ENCODE data around the gene TTBK1. TPM values are rescaled to one million over a fixed set of nuclear protein-coding genes. Genes with fewer than 3 reads are reported as not detected.
"Not testable (repeated sequence)": the region's sequence is repeated elsewhere in the genome, so short reads cannot be mapped to it uniquely, and the experiment has no call there.

Gene TTBK1
- total RNA-seq, 4 donors from 2014 or later: not detected

DNA sequence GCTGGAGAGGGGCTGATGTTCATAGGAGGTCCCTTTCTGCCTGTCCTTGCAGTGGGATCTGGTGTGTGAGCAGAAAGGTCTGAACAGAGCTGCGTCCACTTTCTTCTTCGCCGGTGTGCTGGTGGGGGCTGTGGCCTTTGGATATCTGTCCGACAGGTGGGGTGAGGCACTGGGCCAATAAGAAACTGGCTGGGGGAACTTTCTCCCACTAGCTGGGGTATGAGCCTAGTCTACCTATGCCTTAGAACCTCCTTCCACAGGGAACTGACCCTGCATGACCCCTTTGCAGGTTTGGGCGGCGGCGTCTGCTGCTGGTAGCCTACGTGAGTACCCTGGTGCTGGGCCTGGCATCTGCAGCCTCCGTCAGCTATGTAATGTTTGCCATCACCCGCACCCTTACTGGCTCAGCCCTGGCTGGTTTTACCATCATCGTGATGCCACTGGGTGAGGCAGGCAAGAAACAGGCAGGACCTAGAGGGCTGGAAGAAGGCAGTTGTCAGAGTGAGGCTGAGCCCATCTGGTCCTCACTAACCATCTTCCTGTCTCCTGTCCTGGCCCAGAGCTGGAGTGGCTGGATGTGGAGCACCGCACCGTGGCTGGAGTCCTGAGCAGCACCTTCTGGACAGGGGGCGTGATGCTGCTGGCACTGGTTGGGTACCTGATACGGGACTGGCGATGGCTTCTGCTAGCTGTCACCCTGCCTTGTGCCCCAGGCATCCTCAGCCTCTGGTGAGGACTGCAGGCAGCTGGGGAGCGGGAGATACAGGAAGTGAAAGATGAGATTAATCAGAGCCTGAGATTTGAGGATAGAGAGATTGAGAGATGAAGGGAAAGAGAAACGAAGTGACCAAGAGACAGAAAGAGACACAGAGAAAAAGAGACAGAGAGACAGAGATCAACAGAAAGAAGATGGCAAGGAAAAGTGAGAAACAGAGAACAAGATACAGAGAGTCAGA is 56.3 kb downstream of the TTBK1 start:
- TF ChIP-seq EP300 (IDR thresholded peaks at IDR 0.05): no peak
- TF ChIP-seq, protein P1, sequence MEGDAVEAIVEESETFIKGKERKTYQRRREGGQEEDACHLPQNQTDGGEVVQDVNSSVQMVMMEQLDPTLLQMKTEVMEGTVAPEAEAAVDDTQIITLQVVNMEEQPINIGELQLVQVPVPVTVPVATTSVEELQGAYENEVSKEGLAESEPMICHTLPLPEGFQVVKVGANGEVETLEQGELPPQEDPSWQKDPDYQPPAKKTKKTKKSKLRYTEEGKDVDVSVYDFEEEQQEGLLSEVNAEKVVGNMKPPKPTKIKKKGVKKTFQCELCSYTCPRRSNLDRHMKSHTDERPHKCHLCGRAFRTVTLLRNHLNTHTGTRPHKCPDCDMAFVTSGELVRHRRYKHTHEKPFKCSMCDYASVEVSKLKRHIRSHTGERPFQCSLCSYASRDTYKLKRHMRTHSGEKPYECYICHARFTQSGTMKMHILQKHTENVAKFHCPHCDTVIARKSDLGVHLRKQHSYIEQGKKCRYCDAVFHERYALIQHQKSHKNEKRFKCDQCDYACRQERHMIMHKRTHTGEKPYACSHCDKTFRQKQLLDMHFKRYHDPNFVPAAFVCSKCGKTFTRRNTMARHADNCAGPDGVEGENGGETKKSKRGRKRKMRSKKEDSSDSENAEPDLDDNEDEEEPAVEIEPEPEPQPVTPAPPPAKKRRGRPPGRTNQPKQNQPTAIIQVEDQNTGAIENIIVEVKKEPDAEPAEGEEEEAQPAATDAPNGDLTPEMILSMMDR (IDR thresholded peaks at IDR 0.05): no peak
- no peak for TF ChIP-seq POLR2A (IDR thresholded peaks at IDR 0.05)
- Histone ChIP-seq H3K9me3 (no peaks in the 10 kb centered on the region), H3K36me3 (no peaks in the 10 kb centered on the region), H3K4me1 (no peaks in the 10 kb centered on the region), H3K27ac (no peak overlapping the region), H3K4me3 (no peak overlapping the region), H3K27me3 (peaks cover 0 to 25% of the 10 kb centered on the region in 2 donors)
- DNase-seq (ENCODE audit: low spot score in 2 of 2): no peak
- 73 to 76% methylated on average over 16 to 18 of the region's 18 CpGs for WGBS, 2 donors

- no peaks in the 10 kb centered on the region for H3K36me3 ChIP-seq
- no peak for TF ChIP-seq EP300 (IDR thresholded peaks at IDR 0.05)
- TF ChIP-seq, protein P1 (IDR thresholded peaks at IDR 0.05): no peak
- no peak for TF ChIP-seq POLR2A (IDR thresholded peaks at IDR 0.05)
- peaks cover 0 to 27% of the 10 kb centered on the region in 2 donors for H3K27me3 ChIP-seq
- no peaks in the 10 kb centered on the region for H3K4me1 ChIP-seq
- no peak overlapping the region for H3K4me3 ChIP-seq
- 87 to 88% methylated on average over 15 of the region's 15 CpGs for WGBS, 2 donors
- no peak overlapping the region for H3K27ac ChIP-seq
- no peak for DNase-seq (ENCODE audit: low spot score in 2 of 2)
- H3K9me3 ChIP-seq: no peaks in the 10 kb centered on the region
These were observed 58.0 kb downstream of the TTBK1 start for GRCh38 chr6:43301081-43301870.

DNA sequence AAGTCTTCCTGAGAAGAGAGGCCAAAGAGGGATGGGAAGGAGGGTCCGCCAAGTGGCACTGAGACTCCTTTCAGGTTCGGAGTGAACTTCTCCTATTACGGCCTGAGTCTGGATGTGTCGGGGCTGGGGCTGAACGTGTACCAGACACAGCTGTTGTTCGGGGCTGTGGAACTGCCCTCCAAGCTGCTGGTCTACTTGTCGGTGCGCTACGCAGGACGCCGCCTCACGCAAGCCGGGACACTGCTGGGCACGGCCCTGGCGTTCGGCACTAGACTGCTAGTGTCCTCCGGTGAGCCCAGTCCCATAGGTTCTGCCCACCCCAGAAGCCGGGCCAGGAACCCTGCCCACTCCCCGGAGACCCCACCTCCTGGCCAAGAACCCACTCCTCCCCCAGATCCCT is 58.8 kb downstream of the TTBK1 start:
- no peaks in the 10 kb centered on the region for H3K36me3 ChIP-seq
- 66 to 67% methylated on average over 7 to 9 of the region's 19 CpGs for WGBS, 2 donors

DNA sequence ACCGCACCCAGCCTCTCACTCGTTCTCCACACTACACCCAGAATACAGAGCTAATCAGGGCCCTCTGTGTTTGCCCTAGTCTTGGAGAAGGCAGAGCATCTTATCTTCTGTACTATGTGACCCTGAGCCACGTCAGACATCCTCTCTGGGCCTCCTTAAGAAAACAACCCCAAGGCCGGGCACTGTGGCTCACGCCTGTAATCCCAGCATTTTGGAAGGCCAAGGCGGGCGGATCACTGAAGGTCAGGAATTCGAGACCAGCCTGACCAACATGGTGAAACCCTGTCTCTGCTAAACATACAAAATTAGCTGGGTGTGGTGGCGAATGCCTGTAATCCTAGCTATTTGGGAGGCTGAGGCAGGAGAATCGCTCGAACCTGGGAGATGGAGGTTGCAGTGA is 59.7 kb downstream of the TTBK1 start:
- not testable (repeated sequence) for H3K36me3 ChIP-seq; H3K9me3 ChIP-seq; DNase-seq (ENCODE audit: low spot score in 2 of 2); H3K27ac ChIP-seq; H3K4me1 ChIP-seq; H3K4me3 ChIP-seq
- H3K27me3 ChIP-seq: peaks cover 0 to 35% of the 10 kb centered on the region in 2 donors
- WGBS, 2 donors: 87 to 91% methylated on average over 11 of the region's 11 CpGs

More for the DNA sequence above, 58.8 kb downstream of the TTBK1 start:
- Histone ChIP-seq H3K4me1 (no peaks in the 10 kb centered on the region), H3K27ac (no peak overlapping the region), H3K4me3 (no peak overlapping the region), H3K27me3 (peaks cover 0 to 34% of the 10 kb centered on the region in 2 donors), H3K9me3 (no peaks in the 10 kb centered on the region)
- no peak for DNase-seq (ENCODE audit: low spot score in 2 of 2)
- TF ChIP-seq EP300 (IDR thresholded peaks at IDR 0.05): no peak
- TF ChIP-seq POLR2A (IDR thresholded peaks at IDR 0.05): no peak
- TF ChIP-seq, protein P1 (IDR thresholded peaks at IDR 0.05): no peak

DNA sequence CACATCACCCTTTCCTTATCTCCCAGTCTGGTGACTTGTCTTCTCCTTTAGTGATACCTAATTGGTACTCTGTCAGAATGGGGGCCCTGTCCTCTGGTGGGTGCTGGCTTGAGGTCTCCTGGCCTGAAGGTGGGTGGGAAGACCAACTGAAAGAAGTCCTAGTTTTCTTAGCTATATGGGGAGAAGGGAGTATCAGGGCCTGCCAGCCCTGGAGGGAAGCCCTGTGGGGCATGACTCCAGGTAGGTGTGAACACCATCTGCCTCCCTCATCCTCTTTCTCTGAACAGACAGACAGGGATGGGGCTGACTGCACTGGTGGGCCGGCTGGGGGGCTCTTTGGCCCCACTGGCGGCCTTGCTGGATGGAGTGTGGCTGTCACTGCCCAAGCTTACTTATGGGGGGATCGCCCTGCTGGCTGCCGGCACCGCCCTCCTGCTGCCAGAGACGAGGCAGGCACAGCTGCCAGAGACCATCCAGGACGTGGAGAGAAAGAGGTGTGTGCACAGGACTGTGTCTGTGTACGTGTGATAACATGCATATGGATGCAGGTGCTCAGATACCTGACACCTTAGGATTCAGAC is 60.6 kb downstream of the TTBK1 start:
- Histone ChIP-seq H3K27me3 (peaks cover 0 to 35% of the 10 kb centered on the region in 2 donors), H3K9me3 (no peaks in the 10 kb centered on the region), H3K36me3 (no peaks in the 10 kb centered on the region), H3K4me3 (no peak overlapping the region), H3K27ac (no peak overlapping the region), H3K4me1 (peaks cover 0 to 12% (median 3%) of the 10 kb centered on the region in 4 donors)
- no peak for TF ChIP-seq POLR2A (IDR thresholded peaks at IDR 0.05)
- TF ChIP-seq, protein P1 (IDR thresholded peaks at IDR 0.05): no peak
- no peak for TF ChIP-seq EP300 (IDR thresholded peaks at IDR 0.05)
- 83 to 84% methylated on average over 7 to 8 of the region's 8 CpGs for WGBS, 2 donors
- no peak for DNase-seq (ENCODE audit: low spot score in 2 of 2)
